Stimulated activated CD4-positive, alpha-beta T cell treated with anti-CD3 and anti-CD28 coated beads, Interleukin-15, amount 100 ng/mL, for 1 hour (primary cell): ENCODE results near the gene SUPT5H.
"Not testable (repeated sequence)": the region's sequence is repeated elsewhere in the genome, so short reads cannot be mapped to it uniquely, and the experiment has no call there.

Experiments
- DNase-seq, 2 donors: peaks; one replicate each; pipeline ENCODE4 v3.0.0-alpha.2; 2020; ENCODE audit warnings: low read depth in 1 of 2, low spot score in 1 of 2

SUPT5H gene

GRCh38 chr19:39463403-39463802 lies 18.0 kb downstream of the SUPT5H start:
- DNase-seq = no peak

- no peak for DNase-seq
These were observed 20.8 kb downstream of the SUPT5H start for GRCh38 chr19:39465956-39466747.

- DNase-seq = no peak
These were observed 22.6 kb downstream of the SUPT5H start for GRCh38 chr19:39467941-39468340.

- DNase-seq = no peak
These were observed 23.7 kb downstream of the SUPT5H start for GRCh38 chr19:39469036-39469435.

- DNase-seq = no peak
These were observed 24.2 kb downstream of the SUPT5H start for GRCh38 chr19:39469567-39469966.

- no peak for DNase-seq
These were observed 25.4 kb downstream of the SUPT5H start for GRCh38 chr19:39470724-39471339.

- no peak for DNase-seq
These were observed 26.6 kb downstream of the SUPT5H start for GRCh38 chr19:39471756-39472536.

- DNase-seq = no peak
These were observed 27.5 kb downstream of the SUPT5H start for GRCh38 chr19:39472746-39473442.

GRCh38 chr19:39473443-39473960 lies 28.1 kb downstream of the SUPT5H start:
- DNase-seq = no peak

GRCh38 chr19:39474139-39474620 lies 28.8 kb downstream of the SUPT5H start:
- peak; percentile 56 to 68 for DNase-seq

- DNase-seq = no peak
These were observed 30.4 kb downstream of the SUPT5H start for GRCh38 chr19:39475748-39476147.

GRCh38 chr19:39479319-39479801 lies 34.0 kb downstream of the SUPT5H start:
- not testable (repeated sequence) for DNase-seq

GRCh38 chr19:39479916-39480315 lies 34.5 kb downstream of the SUPT5H start:
- no peak for DNase-seq

GRCh38 chr19:39480337-39481228 lies 35.2 kb downstream of the SUPT5H start, which contains the start of gene TIMM50:
TIMM50 (plus strand) TSS chr19:39480838; CDS start chr19:39480854, 16 bp downstream.
- peak; percentile 92 to 98 for DNase-seq

- no peak for DNase-seq
These were observed 35.8 kb downstream of the SUPT5H start for GRCh38 chr19:39481229-39481545.

GRCh38 chr19:39481676-39482075 lies 36.3 kb downstream of the SUPT5H start:
- DNase-seq = no peak

GRCh38 chr19:39483141-39483540 lies 37.8 kb downstream of the SUPT5H start:
- no peak for DNase-seq

GRCh38 chr19:39489756-39490155 lies 44.4 kb downstream of the SUPT5H start:
- no peak for DNase-seq

GRCh38 chr19:39492225-39492624 lies 46.8 kb downstream of the SUPT5H start:
- no peak for DNase-seq

GRCh38 chr19:39492788-39493187 lies 47.4 kb downstream of the SUPT5H start:
- DNase-seq = no peak
